HL-60/S4 treated with retinoic acid at 250 ng/mL for 4 days and 3 days (cell line): Measurements from ENCODE around the gene NFE2L3.
"Not testable (repeated sequence)": the region's sequence is repeated elsewhere in the genome, so short reads cannot be mapped to it uniquely, and the experiment has no call there.

ENCODE experiments used
- in situ Hi-C: fragments of 300-500 bp; cut with MboI; formaldehyde crosslinking; loops from 2 replicates; pipeline ENCODE4 v1.7.0; 2022; ENCODE audit warnings: low sequenced_read_pairs

The NFE2L3 gene, protein sequence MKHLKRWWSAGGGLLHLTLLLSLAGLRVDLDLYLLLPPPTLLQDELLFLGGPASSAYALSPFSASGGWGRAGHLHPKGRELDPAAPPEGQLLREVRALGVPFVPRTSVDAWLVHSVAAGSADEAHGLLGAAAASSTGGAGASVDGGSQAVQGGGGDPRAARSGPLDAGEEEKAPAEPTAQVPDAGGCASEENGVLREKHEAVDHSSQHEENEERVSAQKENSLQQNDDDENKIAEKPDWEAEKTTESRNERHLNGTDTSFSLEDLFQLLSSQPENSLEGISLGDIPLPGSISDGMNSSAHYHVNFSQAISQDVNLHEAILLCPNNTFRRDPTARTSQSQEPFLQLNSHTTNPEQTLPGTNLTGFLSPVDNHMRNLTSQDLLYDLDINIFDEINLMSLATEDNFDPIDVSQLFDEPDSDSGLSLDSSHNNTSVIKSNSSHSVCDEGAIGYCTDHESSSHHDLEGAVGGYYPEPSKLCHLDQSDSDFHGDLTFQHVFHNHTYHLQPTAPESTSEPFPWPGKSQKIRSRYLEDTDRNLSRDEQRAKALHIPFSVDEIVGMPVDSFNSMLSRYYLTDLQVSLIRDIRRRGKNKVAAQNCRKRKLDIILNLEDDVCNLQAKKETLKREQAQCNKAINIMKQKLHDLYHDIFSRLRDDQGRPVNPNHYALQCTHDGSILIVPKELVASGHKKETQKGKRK

DNA sequence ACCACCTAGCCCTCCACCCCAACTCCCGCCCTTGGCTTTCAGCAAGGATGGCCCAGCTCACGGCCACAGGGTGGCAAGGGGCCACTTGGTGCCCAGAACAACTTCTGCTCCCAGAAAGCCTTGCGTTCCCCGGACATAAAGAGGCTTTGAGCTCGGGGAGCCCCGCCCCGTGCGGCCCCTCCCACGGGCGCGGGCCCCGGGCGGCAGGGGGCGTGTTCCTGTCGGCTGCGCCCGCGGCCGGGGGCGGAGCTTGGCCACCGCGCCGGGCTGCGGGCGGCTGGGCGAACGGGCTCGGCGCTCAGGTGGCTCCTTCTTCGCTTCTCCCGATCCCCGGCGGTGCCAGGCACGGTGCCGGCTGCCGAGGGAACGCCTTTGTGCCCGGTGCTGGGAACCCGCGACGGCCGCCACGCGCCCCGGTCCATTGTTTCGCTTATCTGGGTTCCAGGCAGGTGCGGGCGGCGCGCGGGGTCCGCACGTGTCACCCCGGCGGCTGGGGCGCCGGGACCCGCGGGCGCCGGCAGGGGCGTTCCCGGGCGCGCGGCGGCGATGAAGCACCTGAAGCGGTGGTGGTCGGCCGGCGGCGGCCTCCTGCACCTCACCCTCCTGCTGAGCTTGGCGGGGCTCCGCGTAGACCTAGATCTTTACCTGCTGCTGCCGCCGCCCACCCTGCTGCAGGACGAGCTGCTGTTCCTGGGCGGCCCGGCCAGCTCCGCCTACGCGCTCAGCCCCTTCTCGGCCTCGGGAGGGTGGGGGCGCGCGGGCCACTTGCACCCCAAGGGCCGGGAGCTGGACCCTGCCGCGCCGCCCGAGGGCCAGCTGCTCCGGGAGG is at the start of gene NFE2L3:
Gene NFE2L3 (plus strand): TSS at position 246 of the 829 bp plus-strand sequence. CDS start 301 bp downstream, at position 547.
- in situ Hi-C loops = no loop called here

DNA sequence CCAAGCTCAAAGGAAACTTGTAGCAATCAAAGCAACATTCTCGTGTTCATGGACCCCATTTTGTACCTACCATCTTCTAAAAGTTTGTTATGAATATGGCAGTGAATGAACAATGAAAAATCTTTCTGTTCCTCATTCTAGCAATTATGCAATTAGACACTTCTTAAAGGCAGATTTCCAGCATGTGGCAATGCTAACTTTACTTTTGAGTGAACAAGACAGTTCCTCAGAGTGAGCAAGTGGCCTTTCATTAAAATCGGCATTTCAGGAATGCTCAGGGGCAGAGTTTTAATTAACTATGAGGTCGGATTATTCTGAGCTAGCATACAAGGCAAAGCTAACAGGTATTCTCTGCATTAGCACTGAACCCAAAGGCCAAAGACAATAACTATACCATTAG is 48.4 kb upstream of the NFE2L3 start:
- in situ Hi-C loops = no loop called here

DNA sequence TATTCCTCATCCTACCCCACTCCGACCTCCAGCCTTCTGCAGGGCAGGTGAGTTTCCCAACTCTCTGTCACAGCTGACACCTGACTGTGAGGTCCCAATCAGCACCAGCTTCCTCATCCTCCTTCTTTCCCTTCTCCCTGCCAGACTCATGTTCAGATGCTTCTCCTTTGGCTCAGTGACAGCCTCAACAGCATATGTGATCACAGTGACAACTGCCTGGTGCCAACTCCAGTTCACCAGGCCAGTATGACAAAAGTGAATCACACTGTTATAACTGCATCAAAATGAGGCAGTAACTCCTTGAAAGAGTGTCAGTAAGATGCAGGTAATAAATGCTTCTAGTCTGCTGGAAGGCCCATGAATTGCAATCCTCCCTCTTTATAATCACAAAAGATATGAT is 46.8 kb upstream of the NFE2L3 start:
- in situ Hi-C loops = no loop called here

DNA sequence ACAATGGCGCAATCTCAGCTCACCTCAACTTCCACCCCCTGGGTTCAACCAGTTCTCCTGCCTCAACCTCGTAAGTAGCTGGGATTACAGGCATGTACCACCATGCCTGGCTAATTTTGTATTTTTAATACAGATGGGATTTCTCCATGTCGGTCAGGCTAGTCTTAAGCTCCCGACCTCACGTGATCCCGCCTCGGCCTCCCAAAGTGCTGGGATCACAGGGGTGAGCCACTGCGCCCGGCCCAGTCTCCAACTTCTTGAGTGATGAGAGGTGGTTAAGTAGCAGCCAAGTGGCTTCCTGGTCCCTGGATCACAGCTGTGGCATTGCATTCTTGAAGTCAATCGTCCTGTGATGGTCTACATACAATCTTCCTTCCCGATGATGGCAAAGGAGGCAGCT is 46.1 kb upstream of the NFE2L3 start:
- in situ Hi-C loops = no loop called here

DNA sequence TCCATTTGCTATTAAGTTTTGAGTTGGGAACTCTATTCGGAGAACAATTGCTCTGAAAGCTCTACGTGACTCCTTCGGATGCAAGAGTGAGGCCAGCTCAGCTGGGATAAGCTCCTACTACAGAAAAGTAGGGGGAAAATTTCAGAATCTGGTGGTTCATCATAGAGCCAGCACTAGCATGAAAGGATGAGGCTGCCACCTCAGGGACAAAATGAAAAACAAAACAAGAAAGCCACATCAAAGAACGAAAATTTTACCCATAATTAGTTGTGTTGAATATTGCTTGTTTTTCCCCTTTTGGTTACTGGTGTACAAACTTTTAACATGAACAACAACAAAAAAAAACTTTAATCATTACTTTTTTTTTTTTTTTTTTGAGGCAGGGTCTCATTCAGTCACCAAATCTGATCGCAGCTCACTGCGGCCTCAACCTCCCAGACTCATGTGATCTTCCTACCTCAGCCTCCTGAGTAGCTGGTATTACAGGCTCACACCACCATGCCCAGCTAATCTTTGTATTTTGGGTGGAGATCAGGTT is 39.7 kb upstream of the NFE2L3 start:
- in situ Hi-C loops = no loop called here

DNA sequence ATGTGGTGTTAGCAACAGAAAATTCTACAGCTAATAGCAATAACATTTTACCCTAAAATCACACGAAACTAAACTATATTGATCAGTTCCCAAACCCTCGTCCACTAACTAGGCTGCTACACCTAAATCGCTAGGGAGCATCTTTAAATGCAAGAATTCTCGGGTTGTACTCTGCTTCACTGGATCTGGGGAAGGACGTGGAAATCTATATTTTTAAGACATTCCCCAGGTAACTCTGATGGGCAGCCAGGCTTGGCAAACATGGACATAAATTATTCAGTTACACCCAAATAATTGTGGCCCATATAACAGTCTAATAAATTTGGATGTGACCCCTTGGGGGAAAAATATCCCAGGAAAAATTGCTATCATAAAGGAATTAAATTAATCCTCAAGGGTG is 36.3 kb upstream of the NFE2L3 start:
- in situ Hi-C loops = no loop called here

DNA sequence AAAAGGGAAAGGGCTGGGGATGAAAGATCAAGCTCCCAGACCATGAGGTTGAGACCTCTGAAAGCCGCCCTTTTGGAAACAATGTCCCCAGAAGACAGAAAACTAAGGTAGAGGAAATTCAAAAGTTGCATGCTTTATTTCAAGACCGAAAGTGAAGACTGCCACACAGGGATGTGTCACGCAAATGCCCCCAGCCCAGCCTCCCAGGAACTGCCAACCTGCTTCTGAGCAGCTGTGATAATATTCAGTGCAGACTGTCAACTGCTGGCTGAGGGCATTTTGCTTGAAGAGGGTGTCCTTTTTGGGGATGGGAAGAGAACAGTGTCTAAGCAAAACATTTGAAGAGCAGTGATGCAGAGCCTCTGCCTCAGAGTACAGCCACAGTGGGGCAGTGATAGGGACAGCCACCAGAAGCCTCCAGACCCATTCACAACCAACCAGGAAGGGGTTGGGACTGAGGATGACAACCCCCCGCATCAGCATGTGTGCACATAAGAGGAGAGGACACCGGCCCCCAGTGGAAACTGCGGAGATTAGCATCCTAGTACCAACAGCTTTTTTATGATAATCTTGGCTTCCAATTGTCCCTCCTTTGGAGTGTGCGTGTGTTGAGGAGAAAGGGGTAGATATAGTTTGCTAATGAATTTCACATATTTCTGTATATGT is 34.7 kb upstream of the NFE2L3 start:
- in situ Hi-C loops = no loop called here

DNA sequence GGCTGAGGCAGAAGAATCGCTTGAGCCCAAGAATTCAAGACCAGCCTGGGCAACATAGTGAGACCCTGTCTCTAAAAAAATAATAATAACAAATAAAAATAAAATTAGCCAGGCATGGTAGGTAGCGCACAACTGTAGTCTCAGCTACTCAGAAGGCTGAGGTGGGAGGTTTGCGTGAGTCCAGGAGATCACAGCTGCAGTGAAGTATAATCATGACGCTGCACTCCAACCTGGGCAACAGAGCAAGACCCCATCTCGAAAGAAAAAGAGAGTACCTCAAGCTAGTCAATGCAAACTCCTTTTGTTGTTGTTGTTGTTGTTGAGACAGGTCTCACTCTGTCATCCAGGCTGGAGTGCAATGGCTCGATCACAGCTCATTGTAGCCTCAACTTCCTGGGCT is 34.0 kb upstream of the NFE2L3 start:
- in situ Hi-C loops = no loop called here

DNA sequence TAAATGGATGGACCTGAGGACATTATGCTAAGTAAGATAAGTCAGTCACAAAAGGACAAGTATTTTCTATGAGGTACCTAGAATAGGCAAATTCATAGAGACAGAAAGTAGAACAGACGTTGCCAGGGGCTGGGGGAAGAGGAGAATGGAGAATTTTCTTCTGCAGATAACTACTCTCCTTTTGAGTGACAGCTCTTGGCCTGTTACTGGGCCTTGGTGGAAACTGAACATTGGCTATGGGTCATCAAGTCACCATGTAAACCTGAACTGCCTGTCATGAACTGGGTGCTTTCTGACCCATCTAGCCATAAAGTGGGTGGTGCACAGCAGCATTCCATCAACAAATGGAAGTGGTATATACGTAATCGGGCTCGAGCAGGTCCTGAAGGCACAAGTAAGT is 29.3 kb upstream of the NFE2L3 start:
- in situ Hi-C loops = no loop called here

DNA sequence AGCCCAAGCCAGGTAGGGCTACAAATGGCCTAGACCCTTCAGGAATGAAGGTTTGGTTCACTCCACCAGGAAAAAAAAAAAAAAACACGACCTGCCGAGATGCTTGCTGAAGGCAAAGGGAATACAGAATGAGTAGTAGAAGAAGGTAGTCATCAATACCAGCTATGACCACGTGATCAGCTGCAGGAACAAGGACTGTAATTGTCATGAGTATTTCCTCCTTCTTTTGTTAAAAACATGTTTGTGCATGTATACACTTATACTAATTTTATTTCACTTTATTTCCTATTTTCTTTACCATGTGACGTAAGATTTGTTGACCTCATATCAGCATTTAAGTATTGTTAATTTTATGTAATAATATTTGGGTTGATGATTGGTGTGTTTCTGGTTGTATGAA is 27.2 kb upstream of the NFE2L3 start:
- in situ Hi-C loops = not testable (repeated sequence)

DNA sequence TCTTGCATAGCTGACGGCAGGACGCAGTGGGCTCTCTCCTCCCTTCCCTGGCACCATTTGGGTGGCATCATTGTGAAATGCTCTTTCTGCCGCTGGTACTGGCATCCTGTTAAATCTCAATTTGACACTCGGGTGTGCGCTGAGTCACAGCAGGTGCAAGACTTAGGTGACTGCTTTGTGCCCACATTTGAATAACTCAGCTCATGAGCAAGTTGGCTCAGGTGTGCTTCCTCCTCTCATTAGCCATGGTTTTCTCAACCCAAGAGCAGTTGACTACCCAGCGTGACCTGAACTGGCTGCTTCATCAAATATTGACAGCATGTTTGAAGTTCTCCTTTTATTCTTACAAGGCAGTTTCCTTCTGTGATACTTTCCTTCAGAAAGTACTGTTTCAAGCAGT is 24.6 kb upstream of the NFE2L3 start:
- in situ Hi-C loops = no loop called here

DNA sequence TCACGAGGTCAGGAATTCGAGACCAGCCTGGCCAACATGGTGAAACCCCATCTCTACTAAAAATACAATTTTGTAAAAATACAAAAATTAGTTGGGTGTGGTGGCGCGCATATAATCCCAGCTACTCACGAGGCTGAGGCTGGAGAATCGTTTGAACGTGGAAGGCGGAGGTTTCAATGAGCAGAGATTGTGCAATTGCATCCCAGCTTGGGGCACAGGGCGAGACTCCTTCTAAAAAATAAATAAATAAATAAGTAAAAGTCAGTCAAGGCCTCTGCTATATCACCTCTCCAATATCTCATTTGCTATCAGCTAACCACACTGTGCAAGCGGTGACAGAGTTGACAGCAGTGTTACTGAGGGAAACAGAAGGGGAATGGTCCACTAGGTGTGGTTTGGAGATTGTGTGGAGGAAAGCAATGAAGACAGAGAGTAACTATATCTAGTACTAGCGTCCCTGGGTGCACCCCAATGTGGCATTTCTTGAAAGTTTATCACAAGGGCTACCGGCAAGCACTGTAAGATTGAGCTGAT is 20.9 kb upstream of the NFE2L3 start:
- in situ Hi-C loops = no loop called here

DNA sequence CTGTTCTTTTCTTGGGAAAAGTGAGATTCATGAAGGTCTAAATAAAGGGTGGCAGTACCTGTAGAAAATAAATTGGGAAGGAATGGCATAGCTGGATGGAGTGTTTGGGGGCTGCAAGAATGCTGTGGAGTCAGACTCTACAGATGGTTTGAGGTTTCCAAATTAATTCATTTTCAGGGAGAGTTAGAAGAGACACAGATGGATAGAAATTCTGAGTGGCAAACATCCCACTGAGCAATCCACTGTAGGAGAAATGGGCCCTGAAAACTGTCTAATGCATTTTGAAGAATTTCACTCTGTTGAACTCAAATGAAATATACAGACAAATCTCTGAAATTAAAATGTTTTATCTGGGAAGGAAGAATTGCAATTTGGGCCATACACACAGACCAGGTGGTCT is 16.9 kb upstream of the NFE2L3 start:
- in situ Hi-C loops = no loop called here

DNA sequence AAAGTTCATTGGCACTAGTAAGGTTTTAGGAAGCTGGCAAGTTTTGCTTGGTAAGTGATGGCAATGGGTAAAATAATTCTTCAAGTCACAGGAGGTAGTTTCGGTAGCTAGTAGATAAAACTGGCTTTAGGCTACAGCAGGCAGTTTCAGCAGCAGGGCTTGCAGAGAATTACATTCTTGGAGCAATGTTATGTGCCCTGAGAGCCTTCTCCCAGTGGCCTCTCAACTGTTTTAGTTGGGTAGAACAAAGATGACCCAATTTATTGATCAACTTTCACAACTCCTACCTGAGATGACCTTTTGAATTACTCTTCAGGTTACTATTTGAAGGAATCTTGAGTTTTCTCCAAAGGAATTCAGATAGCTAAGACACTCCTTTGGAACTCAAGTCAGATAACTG is 16.4 kb upstream of the NFE2L3 start:
- in situ Hi-C loops = no loop called here

DNA sequence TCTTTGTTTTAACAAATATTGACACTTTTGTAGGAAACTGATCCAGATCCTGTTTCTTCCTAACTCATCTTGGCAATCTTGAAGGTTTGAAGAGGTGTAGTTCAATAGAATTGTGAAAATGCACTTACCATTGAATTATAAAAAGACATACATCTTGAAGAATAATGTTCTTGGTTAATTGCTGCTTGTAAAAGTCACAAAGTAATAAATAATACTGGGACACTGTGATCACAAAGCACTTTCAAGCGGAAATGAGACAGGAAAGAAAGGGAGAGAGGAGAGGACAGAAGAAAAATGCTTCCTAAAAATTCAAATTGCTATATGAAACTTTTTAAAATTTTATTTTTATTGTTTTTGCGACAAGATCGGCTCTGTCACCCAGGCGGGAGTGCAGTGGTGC is 15.2 kb upstream of the NFE2L3 start:
- in situ Hi-C loops = no loop called here

DNA sequence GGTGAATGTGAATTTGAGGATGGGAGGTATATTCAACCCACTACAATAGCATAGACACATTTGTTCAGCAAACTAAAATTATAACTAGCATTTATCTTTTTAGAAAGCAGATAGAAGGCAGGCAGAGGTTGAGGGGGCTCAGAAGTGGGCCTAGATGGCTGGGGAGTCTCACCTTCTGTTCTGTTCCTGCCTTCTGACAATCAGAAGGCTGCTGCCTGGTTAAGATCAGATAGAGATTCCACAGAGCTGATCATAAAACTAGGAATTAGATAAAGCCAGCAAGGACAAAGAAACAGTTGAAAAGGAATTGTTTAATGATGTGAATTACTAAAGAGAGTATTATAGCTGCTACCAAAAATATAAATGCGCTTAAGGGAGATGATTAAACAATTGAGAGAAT is 11.6 kb upstream of the NFE2L3 start:
- in situ Hi-C loops = no loop called here

DNA sequence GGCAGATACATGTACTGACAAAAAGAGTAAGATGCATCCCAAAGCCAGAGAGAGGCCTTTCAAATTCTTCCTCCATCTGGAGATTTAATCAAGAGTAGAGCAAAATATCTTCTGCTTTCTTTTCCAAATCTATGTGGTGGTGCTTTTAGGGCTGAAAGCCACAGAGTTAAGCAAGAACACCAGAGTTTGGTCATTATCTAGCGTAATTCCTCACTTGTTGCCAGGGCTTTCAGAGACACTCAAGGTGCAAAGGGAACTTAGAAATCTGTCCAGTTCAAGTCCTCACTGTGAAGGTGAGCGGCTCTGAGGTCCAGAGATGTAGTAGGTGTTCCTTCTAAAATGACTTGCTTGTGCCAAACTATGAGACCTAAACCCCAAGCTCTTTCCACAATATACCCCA is 10.9 kb upstream of the NFE2L3 start:
- in situ Hi-C loops = no loop called here

DNA sequence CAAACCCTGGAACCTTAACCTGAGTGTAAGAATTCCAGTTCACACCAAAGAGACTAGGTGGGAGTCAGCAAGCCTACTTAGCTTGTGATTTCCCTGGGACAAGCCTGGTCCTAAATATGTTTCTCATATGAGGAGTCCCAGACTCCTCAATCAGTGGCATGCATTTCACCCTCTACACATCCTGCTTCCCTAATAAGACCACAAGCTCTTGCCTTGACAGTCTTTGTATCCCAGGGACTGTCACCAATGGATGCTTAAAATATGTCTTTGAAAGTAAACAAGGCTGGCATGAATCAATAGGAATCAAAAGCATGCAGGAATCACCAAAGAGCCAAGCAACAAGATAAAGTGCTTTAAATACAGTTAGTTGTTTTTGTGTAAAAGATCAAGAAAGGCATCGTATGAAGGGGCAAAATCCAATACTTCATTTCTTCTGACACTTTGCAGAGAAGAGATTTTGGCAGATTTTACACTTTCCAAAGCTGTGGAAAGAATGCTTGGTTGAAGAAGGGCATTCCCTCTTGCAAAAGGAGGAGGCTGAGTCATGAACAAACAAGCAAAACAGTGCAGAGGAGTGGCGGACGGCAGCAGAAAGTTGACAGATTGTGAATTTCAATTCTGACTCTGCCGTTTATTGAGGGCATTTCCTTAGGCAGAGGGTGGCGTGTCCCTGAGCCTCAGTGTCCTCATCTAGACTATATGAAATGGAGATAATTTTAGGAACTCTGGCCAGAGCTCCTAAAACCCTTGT is 8.5 kb upstream of the NFE2L3 start:
- in situ Hi-C loops = no loop called here

DNA sequence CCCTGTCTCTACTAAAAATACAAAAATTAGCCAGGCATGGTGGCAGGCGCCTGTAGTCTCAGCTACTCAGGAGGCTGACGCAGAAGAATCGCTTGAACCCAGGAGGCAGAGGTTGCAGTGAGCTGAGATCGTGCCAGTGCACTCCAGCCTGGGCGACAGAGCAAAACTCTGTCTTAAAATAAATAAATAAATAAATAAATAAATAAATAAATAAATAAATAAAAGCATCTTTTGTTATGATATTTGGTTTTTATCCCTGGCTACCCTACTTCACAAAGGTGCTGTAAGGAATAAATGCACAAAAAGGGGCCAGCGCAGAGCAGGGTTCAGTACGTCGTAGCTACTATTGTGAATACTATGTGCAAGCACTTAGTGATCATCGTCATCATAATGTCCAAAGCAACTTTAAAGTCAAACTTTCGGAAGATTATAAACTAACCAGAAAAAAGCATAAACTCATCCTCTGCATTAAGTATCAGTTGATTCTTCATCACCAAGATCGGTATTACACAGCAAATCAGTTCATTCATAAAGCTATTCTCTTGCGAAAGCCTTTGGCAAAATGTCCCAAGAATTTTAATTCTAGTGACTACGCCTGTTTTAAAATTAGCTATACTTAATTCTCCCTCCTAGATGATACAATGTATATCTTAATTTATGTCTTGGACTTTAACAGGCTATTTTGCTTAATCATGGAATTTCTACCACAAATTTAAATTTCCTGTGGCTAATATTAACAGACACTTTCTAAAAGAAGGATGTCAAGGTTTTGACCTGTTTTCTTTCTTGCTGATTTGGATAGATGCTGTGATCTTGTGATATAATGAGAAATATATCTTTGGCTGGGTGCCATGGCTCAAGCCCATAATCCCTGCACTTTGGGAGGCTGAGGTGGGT is 7.6 kb upstream of the NFE2L3 start:
- in situ Hi-C loops = no loop called here
